HepG2 (cell line): ENCODE results near the gene ACAP3. TPM values are rescaled to one million over a fixed set of nuclear protein-coding genes. Genes with fewer than 3 reads are reported as not detected.

Experiments
- ATAC-seq: fragments of 200-7000 bp; cut with Tn5 transposase; 3 replicates; pipeline ENCODE4 v1.9.1; 2020; ENCODE audit warnings: mild to moderate bottlenecking, moderate library complexity
- BruUV-seq: library from RNA; stranded (reverse); fragments of 400-500 nt; replicated peaks from 2 replicates; lab custom pipeline; 2021; lab: Mats Ljungman, UMichigan
- CTCF ChIA-PET: fragments of 300-600 bp; formaldehyde crosslinking; extraction: SDS; loops from one replicate; lab custom pipeline; 2021; ENCODE audit warnings: low total read pairs, inconsistent platforms, low intra/inter-chr PET ratio; lab: Yijun Ruan, JAX
- POLR2A ChIA-PET: fragments of 350-600 bp; sonication (Branson Sonifier 250); formaldehyde crosslinking; loops from one replicate; lab custom pipeline; 2020; ENCODE audit warnings: antibody characterized with exemption, inconsistent platforms; lab: Yijun Ruan, JAX
- DNase-seq: peaks from one replicate; pipeline ENCODE4 v3.0.0-alpha.2; 2015; ENCODE audit warnings: low spot score
- FAIRE-seq: peaks from 3 replicates; lab custom pipeline; 2011; peaks lifted over from hg19 to GRCh38; lab: Jason Lieb, UNC
- H2AFZ ChIP-seq: one replicate; pipeline ENCODE4 v1.6.1; 2011; ENCODE audit warnings: low read length, inconsistent platforms
- H3K27ac ChIP-seq: fragments of 300-600 bp; 3 replicates; pipeline ENCODE4 v1.8.0; 2011; ENCODE audit warnings: mixed run types, mild to moderate bottlenecking, mixed read lengths, low read length, inconsistent platforms; ENCODE audit not compliant: insufficient read depth; ENCODE audit errors: extremely low read length
- H3K27me3 ChIP-seq, 2 experiments: fragments of 200-600 bp in 1 of 2; 2 replicates in 1 of 2; 3 replicates in 1 of 2; pipeline versions ENCODE4 v1.6.0 to v1.8.0; 2011; ENCODE audit warnings: low read length in 2 of 2, mild to moderate bottlenecking in 2 of 2, moderate library complexity in 2 of 2, inconsistent platforms in 1 of 2; ENCODE audit not compliant: insufficient read depth in 2 of 2, control insufficient read depth in 1 of 2
- H3K36me3 ChIP-seq, 2 experiments: fragments of 200-600 bp in 1 of 2; replicated peaks in 1 of 2; 2 replicates in 1 of 2; 3 replicates in 1 of 2; pipeline versions ENCODE4 v1.5.1 to v1.8.0; 2011; ENCODE audit warnings: low read length in 2 of 2, inconsistent platforms in 1 of 2; ENCODE audit not compliant: insufficient read depth in 2 of 2, control insufficient read depth in 1 of 2
- H3K4me1 ChIP-seq: 2 replicates; pipeline ENCODE4 v1.5.1; 2012; ENCODE audit warnings: low read length, inconsistent platforms; ENCODE audit not compliant: insufficient read depth
- H3K4me2 ChIP-seq: 2 replicates; pipeline ENCODE4 v1.6.0; 2011; ENCODE audit warnings: low read depth, low read length, inconsistent platforms
- H3K4me3 ChIP-seq, 3 experiments: fragments of 200-600 bp in 1 of 3; sonication (generic), shearing (Covaris generic) in 1 of 3; replicated peaks in 1 of 3; 2 replicates each; pipeline ENCODE4 v1.5.1; 2011 to 2016; ENCODE audit warnings: low read length in 3 of 3, inconsistent platforms in 2 of 3, low read depth in 2 of 3, mild to moderate bottlenecking in 2 of 3, control low read depth in 1 of 3, mixed read lengths in 1 of 3; ENCODE audit not compliant: insufficient read depth in 1 of 3
- H3K79me2 ChIP-seq: one replicate; pipeline ENCODE4 v1.6.1; 2011; ENCODE audit warnings: low read length, inconsistent platforms; ENCODE audit not compliant: insufficient read depth
- H3K9ac ChIP-seq: 2 replicates; pipeline ENCODE4 v1.6.0; 2011; ENCODE audit warnings: mild to moderate bottlenecking, low read depth, low read length, inconsistent platforms; ENCODE audit not compliant: insufficient read depth
- H3K9me3 ChIP-seq: 2 replicates; pipeline ENCODE4 v1.5.1; 2012; ENCODE audit warnings: mild to moderate bottlenecking, low read length
- H4K20me1 ChIP-seq: 2 replicates; pipeline ENCODE4 v1.6.0; 2011; ENCODE audit warnings: inconsistent platforms, mild to moderate bottlenecking, low read length, moderate library complexity; ENCODE audit not compliant: insufficient read depth
- AGO1 ChIP-seq: fragments of 200-400 bp; formaldehyde crosslinking; IDR thresholded peaks from 2 replicates; pipeline ENCODE4 v1.6.1; 2017; ENCODE audit warnings: mild to moderate bottlenecking, low read depth, low read length, moderate library complexity; ENCODE audit not compliant: poor library complexity, severe bottlenecking
- FOXP1 ChIP-seq, 2 experiments: fragments of 450-650 bp in 1 of 2; IDR thresholded peaks; 2 replicates each; pipeline ENCODE4 v1.6.1; 2017 to 2018; ENCODE audit warnings: antibody characterized with exemption in 1 of 2
- GABPB1 ChIP-seq: IDR thresholded peaks from 2 replicates; pipeline ENCODE4 v1.6.1; 2016; ENCODE audit warnings: mild to moderate bottlenecking, missing genetic modification reagents, moderate library complexity, missing compliant biosample characterization
- MAFK ChIP-seq, 2 experiments: IDR thresholded peaks in 1 of 2; conservative IDR thresholded peaks in 1 of 2; 2 replicates each; pipeline ENCODE4 v1.6.1; 2011; ENCODE audit warnings: improper control_type of control experiment in 2 of 2, low read length in 2 of 2
- RAD21 ChIP-seq: fragments of 450-650 bp; formaldehyde crosslinking; IDR thresholded peaks from 2 replicates; pipeline ENCODE4 v1.5.0; 2020; ENCODE audit warnings: mild to moderate bottlenecking
- SP4 ChIP-seq: sonication (generic); formaldehyde crosslinking; IDR thresholded peaks from 2 replicates; pipeline ENCODE4 v1.8.1; 2023; ENCODE audit warnings: mild to moderate bottlenecking, missing genetic modification reagents
- TBL1XR1 ChIP-seq: fragments of 150-350 bp; IDR thresholded peaks from 2 replicates; pipeline ENCODE4 v1.6.1; 2014; ENCODE audit warnings: borderline replicate concordance, low read length; ENCODE audit not compliant: partially characterized antibody
- TMF1 ChIP-seq: sonication (generic); formaldehyde crosslinking; IDR thresholded peaks from 2 replicates; pipeline ENCODE4 v1.8.1; 2022; ENCODE audit warnings: low read depth, missing genetic modification reagents
- TRIM24 ChIP-seq: sonication (generic); formaldehyde crosslinking; IDR thresholded peaks from 2 replicates; pipeline ENCODE4 v1.8.0; 2022; ENCODE audit warnings: mild to moderate bottlenecking, missing genetic modification reagents
- ZBTB10 ChIP-seq: sonication (generic); formaldehyde crosslinking; IDR thresholded peaks from 2 replicates; pipeline ENCODE4 v1.4.0; 2020; ENCODE audit warnings: missing genetic modification reagents, borderline replicate concordance
- ZBTB49 ChIP-seq: sonication (generic); formaldehyde crosslinking; IDR thresholded peaks from 2 replicates; pipeline ENCODE4 v1.4.0; 2020; ENCODE audit warnings: missing genetic modification reagents, borderline replicate concordance
- ZFAT ChIP-seq: sonication (generic); formaldehyde crosslinking; conservative IDR thresholded peaks from 2 replicates; pipeline ENCODE4 v1.8.1; 2023; ENCODE audit warnings: missing genetic modification reagents, inconsistent platforms
- ZFP1 ChIP-seq: IDR thresholded peaks from 2 replicates; pipeline ENCODE4 v1.6.1; 2016
- ZNF207 ChIP-seq: fragments of 450-650 bp; IDR thresholded peaks from 2 replicates; pipeline ENCODE4 v1.6.1; 2016; ENCODE audit warnings: antibody characterized with exemption, borderline replicate concordance
- ZNF224 ChIP-seq: sonication (generic); formaldehyde crosslinking; IDR thresholded peaks from 2 replicates; pipeline ENCODE4 v1.5.0; 2020; ENCODE audit warnings: mild to moderate bottlenecking, missing genetic modification reagents
- ZNF362 ChIP-seq: sonication (generic); formaldehyde crosslinking; IDR thresholded peaks from 2 replicates; pipeline ENCODE4 v1.4.0; 2020; ENCODE audit warnings: missing genetic modification reagents, mild to moderate bottlenecking, borderline replicate concordance
- ZNF549 ChIP-seq: sonication (generic); formaldehyde crosslinking; IDR thresholded peaks from 2 replicates; pipeline ENCODE4 v1.5.0; 2020; ENCODE audit warnings: missing genetic modification reagents
- ZNF724P ChIP-seq: sonication (generic); formaldehyde crosslinking; IDR thresholded peaks from 2 replicates; pipeline ENCODE4 v1.8.0; 2022; ENCODE audit warnings: missing genetic modification reagents, borderline replicate concordance
- ZNF878 ChIP-seq: sonication (generic); formaldehyde crosslinking; IDR thresholded peaks from 2 replicates; pipeline ENCODE4 v1.8.1; 2023; ENCODE audit warnings: mild to moderate bottlenecking, missing genetic modification reagents, moderate library complexity
- WGBS: methylation state at CpG from one replicate; pipeline ENCODE4 v1.1.6; 2017; ENCODE audit warnings: low lambda C conversion rate; 5-methylcytosine and 5-hydroxymethylcytosine counted together
- in situ Hi-C: cut with HindIII; loops from 2 replicates; pipeline ENCODE4 v1.10.0; 2017; ENCODE audit warnings: low pct_unique_long_range_greater_than_20kb; ENCODE audit not compliant: extremely low pct_ligation_motif_present
- intact Hi-C: fragments of 100-400 bp; cut with micrococcal nuclease; formaldehyde crosslinking; loops from one replicate; pipeline ENCODE4 v1.10.0; 2022; ENCODE audit not compliant: unreplicated experiment
- polyA plus RNA-seq, 8 experiments: library from polyadenylated mRNA; depleted of rRNA in 3 of 8; stranded (reverse) in 7 of 8; unstranded in 1 of 8; fragments of >200 nt; fragmentation: Illumina TruSeq in 4 of 8; extraction: Trizol in 4 of 8; gene quantifications; 2 replicates each; pipeline versions ENCODE4 v1.2.1 to v1.2.3, GENCODE V29; 2011 to 2016; ENCODE audit warnings: low read depth in 4 of 8, missing spikeins in 1 of 8, mixed read lengths in 1 of 8; ENCODE audit not compliant: insufficient read depth in 1 of 8
- total RNA-seq, 5 experiments: library from RNA; depleted of rRNA; stranded (reverse); fragments of >200 nt; fragmentation: Illumina TruSeq; extraction: Trizol; gene quantifications; 2 replicates each; pipeline ENCODE4 v1.2.3, GENCODE V29; 2016; ENCODE audit warnings: low read depth in 1 of 5

ACAP3 gene
- total and polyA plus RNA-seq, 2 of the 13 experiments (the other 11 are each of a cell fraction or from before 2014, with no cell fraction given) = 29.4 to 50.8 TPM

GRCh38 chr1:1308756-1309250, 1.1 kb upstream of the ACAP3 start:
- intact Hi-C loops = no loop called here
- peak overlapping the region; percentile 75 to 91 (median 90) for H3K4me3 ChIP-seq
- ATAC-seq (no peak), FAIRE-seq (no peak), DNase-seq (no peak)
- peaks cover 9 to 29% of the 10 kb centered on the region in 2 experiments; a peak in 2 of 5 replicates for H3K36me3 ChIP-seq
- in situ Hi-C loops = no loop called here
- H3K4me1 ChIP-seq = peaks cover 37% of the 10 kb centered on the region
- BruUV-seq = TSS peak; percentile 60
- H3K27me3 ChIP-seq = no peaks in the 10 kb centered on the region
- peak overlapping the region; percentile 88 for H3K4me2 ChIP-seq
- POLR2A ChIA-PET = interaction anchor here (1.3 to 1.6 kb wide), 2 partner anchors 17 to 39 kb away, joined by 4 to 5 read pairs; no protein-coding TSS in a partner anchor
- peak overlapping the region; percentile 86 for H3K9ac ChIP-seq
- H3K9me3 ChIP-seq = no peaks in the 10 kb centered on the region
- CTCF ChIA-PET = no interaction called here
- peak overlapping the region; percentile 73 for H3K27ac ChIP-seq
- no CpG with 5 or more reads among the region's 66 CpGs for WGBS
- peaks cover 14% of the 10 kb centered on the region for H3K79me2 ChIP-seq
- no peak overlapping the region for H2AFZ ChIP-seq
- H4K20me1 ChIP-seq = no peaks in the 10 kb centered on the region; the same call in 1 of the 2 replicates
- TF ChIP-seq TBL1XR1 = no peak
- peak; percentile 9; the same call in 1 of the 2 replicates for TF ChIP-seq RAD21
- TF ChIP-seq GABPB1 (CRISPR knock-in tag) = peak; percentile 14; the same call in 1 of the 2 replicates
- peak; percentile 4; the same call in 1 of the 2 replicates for TF ChIP-seq ZNF224
- no peak for TF ChIP-seq ZNF878 (CRISPR knock-in tag)
- TF ChIP-seq ZNF549 (CRISPR knock-in tag) = no peak
- no peak for TF ChIP-seq ZNF207
- TF ChIP-seq ZFP1 = no peak
- no peak for TF ChIP-seq SP4 (CRISPR knock-in tag)
- TF ChIP-seq FOXP1 (IDR thresholded peaks at IDR 0.05) = no peak
- TF ChIP-seq FOXP1 (CRISPR knock-in tag; IDR thresholded peaks at IDR 0.05) = no peak
- no peak for TF ChIP-seq ZFAT (CRISPR knock-in tag)
- no peak for TF ChIP-seq AGO1
- TF ChIP-seq ZNF362 (CRISPR knock-in tag) = no peak
- no peak for TF ChIP-seq ZBTB49 (CRISPR knock-in tag)
- no peak for TF ChIP-seq MAFK (conservative IDR thresholded peaks at IDR 0.05 in 1 of 2, IDR thresholded peaks at IDR 0.05 in 1 of 2; ENCODE audit: low read length in 2 of 2)
- TF ChIP-seq ZBTB10 (CRISPR knock-in tag) = no peak
- no peak for TF ChIP-seq TMF1 (CRISPR knock-in tag)
- TF ChIP-seq ZNF724P (CRISPR knock-in tag) = no peak
- no peak for TF ChIP-seq TRIM24 (CRISPR knock-in tag)
